GM19025 (cell line): ENCODE results near the gene ATMIN.
A peak's percentile ranks its signal among the peaks of the same experiment; 100 is the strongest.

Source experiments
- ATAC-seq: cut with Tn5 transposase; IDR thresholded peaks from one replicate; pipeline ENCODE4 v1.9.1; 2021; ENCODE audit warnings: mild to moderate bottlenecking, low read depth, moderate library complexity; ENCODE audit not compliant: unreplicated experiment

The ATMIN gene, protein sequence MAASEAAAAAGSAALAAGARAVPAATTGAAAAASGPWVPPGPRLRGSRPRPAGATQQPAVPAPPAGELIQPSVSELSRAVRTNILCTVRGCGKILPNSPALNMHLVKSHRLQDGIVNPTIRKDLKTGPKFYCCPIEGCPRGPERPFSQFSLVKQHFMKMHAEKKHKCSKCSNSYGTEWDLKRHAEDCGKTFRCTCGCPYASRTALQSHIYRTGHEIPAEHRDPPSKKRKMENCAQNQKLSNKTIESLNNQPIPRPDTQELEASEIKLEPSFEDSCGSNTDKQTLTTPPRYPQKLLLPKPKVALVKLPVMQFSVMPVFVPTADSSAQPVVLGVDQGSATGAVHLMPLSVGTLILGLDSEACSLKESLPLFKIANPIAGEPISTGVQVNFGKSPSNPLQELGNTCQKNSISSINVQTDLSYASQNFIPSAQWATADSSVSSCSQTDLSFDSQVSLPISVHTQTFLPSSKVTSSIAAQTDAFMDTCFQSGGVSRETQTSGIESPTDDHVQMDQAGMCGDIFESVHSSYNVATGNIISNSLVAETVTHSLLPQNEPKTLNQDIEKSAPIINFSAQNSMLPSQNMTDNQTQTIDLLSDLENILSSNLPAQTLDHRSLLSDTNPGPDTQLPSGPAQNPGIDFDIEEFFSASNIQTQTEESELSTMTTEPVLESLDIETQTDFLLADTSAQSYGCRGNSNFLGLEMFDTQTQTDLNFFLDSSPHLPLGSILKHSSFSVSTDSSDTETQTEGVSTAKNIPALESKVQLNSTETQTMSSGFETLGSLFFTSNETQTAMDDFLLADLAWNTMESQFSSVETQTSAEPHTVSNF

DNA sequence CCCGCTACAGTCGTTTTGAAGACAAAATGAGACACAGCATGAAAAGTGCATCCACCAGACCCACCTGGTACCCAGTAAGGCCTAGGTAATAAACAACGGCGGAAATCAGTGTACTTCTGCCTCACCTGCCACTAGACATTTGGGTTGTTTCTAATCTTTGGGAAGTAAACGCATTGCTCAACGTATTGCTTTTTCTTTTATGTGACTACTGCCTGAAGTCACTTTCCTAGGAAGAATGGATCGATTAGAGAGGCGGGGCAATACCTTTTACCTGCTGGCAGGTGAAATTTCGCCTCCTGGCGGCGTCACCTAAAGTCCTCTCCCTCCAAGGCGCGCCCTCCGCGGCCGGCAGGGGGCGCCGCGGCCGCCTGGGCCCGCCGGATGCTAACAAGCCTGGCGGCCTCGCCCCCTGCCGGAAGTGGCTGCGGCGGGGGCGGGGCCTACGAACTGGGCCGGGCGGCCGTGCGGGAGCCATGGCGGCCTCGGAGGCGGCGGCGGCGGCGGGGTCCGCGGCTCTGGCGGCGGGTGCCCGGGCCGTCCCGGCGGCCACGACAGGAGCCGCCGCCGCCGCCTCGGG is at the start of gene ATMIN:
Gene ATMIN (plus strand): TSS at position 445 of the 577 bp plus-strand sequence. CDS start 29 bp downstream, at position 474.
- ATAC-seq, result peak; percentile 89

DNA sequence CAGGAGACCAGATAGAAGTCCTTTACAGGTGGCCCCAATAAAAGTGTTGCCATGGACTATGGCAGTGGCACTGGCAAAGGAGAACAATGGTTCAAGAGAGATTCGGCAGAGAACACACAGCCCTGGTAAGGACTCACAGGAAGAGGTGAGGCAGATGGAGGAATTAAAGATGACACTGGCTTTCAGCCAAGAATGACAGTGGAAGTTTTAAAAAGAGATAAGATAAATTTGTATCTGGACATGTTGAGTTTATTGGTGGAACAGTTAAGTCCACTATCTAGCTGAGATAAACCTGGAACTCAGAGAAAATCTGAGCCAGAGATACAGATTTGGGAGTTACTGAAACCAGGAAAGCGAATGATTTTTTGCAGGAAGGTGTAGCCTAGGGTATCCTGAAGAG is 49.1 kb upstream of the ATMIN start:
- ATAC-seq, result no peak

DNA sequence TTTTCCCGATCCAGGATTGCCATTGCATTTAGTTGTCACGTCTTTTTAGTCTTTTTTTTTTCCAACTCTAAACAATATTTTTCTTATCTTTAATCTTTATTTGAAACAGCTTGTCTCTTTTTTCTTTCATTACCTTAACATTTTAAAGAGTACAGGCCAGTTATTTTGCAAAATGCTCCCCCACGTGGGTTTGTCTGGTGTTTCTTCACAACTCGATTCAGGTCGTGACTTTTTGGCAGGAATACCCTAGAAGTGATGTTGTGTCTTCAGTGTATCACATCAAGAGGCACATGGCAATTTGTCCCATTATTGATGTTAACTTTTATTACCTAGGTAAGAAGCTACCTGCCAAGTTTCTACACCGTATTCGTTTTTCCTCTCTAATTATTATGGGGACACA is 46.9 kb upstream of the ATMIN start:
- no peak for ATAC-seq

DNA sequence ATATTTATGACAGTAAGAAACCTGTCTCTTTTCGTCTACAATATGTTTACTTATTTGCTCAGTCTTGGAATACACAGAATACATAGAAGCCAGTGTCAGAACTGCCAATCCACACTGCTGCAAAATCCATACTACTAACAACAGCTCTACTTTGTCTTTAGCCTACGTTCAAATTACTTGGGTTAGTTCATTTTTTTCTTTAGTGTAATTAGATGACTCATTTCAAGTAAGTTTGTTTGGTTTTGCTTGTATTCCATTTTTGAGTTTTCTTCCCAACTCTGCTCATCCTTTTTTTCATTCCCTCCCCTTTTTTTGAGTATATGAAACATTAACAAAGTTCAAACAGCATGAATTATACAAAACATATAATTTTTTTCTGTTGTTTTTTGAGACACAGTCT is 45.8 kb upstream of the ATMIN start:
- no peak for ATAC-seq

DNA sequence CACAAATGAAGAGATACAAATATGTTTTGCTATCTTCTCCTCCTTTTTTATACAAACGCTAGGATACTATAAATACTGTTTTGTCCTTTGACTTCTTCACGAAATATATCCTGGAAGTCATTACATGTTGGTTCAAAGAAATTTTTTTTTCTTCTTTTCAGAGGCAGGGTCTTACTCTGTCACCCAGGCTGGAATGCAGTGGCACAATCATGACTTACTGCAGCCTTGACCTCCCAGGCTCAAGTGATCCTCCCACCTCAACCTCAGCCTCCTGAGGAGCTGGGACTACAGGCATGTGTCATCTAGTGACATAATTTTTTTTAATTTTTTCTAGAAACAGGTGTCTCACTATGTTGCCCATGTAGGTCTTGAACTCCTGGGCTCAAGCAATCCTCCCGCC is 45.1 kb upstream of the ATMIN start:
- ATAC-seq, result no peak

DNA sequence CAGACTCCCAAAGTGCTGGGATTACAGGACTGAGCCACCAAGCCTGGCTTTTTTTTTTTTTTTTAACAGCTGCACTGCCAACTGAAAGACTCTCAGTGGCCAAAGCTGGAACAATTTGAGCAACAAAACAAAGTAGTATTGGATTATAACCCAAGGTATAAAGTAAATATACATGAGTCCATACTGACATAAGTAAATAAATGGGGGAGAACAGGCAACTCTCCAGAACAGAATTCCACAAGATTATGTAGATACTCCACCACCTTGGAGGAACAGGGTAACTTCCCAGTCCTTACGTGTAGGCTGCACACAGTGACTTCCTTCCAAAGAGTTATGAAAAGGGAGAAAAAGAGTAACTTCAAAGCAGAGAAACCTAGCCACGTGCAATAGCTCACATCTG is 44.7 kb upstream of the ATMIN start:
- no peak for ATAC-seq

DNA sequence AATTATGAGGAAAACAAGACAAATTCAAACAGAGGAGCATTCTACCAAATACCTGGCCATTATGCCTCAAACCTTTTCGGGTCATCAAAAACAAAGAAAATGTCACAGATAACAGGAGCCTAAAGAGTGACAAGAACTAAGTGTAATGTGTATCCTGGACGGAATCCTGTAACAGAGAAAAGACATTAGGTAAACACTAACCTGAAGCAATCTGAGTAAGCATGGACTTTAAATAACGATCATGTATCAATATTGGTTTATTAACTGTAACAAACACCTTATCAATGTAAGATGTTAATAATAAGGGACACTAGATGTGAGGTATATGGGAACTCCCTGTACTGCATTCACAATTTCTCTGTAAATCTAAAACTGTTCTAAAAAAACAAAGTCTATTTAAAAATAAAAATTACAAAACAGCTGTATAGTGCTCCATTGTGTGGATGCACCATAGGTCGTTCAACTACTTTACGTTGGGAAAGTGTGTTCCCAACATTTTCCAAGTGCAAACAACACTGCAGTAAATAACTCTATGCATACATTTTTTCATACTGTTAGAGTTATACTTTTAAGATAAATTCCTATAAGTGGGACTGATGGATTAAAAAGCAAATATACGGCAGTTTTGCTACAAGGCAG is 43.7 kb upstream of the ATMIN start:
- no peak for ATAC-seq

DNA sequence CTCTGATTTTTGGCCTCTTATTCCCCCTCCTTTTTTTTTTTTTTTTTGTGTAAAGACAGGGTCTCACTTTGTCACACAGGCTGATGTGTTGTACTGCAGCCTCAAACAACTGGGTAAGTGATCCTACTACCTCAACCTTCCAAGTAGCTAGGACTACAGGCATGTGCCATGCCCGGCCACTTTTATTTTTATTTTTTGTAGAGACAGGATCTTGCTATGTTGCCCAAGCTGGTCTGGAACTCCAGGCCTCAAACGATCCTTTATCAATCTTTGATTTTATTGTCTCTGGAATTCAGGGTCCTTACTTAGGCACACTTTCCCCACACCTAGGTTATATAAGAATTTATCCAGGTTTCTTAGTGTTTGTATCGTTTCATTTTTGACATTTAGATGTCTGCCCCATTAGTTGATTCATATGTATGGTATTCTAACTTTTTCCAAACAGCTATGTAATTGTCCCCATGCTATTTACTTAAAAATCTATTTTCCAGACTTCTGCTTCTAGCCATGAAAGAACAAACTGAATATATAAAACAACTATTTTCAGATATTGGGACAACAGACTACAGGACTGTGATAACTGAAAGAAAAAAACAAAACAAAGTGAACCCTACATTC is 42.9 kb upstream of the ATMIN start:
- no peak for ATAC-seq

DNA sequence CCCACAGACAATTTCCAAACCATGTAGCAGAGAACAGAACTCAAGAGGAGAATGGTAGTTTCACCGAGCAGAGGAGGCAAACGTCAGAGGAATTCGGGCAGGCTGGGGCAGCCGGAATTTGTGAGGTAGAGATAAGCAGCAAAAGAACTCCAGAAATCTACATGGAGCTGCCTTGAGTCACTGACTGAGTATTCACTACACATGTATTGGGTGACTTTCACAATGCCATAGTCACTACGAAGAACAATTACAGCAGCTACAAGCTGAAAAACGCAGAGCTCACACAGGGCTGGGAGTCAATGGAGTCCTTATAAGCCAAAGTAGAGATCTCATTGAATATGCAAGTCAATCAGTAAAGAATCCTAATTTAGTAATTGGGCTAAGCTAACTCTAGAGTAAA is 42.3 kb upstream of the ATMIN start:
- no peak for ATAC-seq

DNA sequence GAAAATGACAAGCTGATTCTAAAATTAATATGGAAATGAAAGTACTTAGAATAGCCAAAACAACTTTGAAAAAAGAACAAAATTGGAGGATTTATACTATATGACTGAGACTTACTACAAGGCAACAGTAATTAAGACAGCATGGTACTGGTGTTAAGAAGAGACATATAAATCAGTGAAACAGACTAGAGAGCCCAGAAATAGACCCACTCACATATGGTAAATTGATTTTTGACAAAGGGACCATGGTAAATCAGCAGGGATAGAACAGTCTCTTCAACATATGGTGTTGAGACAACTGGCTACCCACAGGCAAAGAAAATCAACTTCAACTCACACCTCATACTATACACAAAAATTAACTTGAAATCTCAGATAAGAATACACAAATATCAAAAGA is 41.8 kb upstream of the ATMIN start:
- no peak for ATAC-seq

DNA sequence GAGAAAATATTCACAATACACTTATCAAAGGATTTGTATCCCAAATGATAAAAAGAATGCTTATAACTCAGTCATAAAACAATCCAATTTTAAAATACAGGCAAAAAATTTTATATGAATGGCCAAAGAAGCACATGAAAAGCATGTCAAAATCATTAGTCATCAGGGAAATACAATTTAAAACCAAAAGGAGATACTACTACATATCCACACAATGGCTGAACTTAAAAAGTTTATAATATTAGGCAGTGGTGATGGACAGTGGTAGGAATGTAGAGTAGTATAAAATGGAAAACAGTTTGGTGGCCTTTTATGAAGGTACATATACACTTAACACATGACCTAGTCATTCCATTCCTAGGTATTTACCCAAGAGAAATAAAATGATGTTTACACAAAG is 41.2 kb upstream of the ATMIN start:
- ATAC-seq, result no peak

DNA sequence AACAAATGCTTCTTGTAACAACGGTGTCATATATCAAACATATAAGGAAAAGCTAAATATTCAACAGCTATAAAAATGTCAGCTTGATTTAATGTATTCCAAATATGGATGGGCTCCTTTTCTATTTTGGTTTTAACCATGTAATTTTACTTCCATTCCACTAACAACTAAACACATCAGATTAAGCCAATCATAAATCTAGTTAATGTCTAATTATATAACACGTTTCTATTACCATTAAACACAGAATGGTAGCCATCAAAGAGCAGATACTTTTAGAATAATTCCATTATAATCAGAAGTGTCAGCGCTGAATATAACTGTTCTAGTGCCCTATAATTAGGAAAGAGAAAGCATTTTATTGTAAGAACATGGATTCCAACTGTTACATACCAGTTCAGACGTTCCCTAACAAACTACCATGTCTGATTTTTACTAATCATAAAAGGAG is 38.9 kb upstream of the ATMIN start:
- ATAC-seq, result peak; percentile 11

DNA sequence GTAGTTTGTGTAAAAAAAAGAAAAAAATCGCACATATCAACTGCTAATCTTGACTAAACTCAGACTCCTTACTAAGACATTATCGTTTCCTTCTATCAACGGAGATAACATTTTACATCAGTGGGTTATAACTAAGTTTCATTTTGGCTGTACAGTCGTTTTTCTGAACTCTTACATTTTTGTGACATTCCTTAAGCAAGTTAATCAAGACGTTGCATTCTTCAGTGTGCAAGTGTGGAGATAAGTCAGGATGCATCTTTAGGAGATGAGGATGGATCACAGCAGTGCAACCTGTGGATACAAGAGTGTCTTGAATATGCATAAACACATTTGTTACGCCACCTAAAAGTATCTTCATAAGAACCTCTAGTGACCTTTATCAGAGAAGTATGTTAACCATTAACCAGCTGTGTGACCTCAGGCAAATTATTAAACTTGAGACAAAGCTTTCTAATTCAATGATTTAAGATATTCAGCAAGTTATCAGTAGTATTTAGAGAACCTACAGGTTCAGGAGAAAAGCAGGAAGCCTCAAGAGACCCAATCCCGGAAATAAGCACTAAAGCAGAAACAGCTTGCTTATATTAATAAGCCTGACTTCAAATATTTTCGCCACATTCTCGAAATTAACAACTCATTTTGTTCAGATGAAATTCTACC is 38.4 kb upstream of the ATMIN start:
- peak; percentile 65 for ATAC-seq

DNA sequence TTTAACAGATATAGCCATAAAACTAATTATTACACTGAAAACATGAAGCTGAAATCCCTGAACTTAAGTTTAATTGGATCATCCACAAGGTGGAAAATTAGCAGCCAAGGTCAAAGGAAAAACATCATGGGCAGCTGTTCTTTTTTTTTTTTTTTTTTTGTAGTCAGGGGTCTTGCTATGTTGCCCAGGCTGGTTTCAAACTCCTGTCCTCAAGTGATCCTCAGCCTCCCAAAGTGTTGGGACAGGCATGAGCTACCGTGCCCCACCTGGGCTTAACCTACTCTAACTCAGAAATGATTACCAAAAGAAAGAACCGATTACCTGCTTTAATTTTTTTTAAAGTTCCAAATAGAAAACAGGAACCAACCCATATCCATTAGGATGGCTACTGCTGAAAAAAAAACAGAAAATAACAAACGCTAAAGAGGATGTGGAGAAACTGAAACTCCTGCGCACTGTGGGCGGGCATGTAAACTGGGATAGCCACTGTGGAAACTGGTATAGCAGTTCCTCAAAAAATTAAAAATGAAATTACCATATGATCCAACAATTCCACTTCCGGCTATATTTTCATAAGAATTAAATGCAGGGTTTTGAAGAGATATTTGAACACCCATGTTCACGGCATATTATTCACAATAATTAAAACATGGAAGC is 37.5 kb upstream of the ATMIN start:
- ATAC-seq, result no peak

DNA sequence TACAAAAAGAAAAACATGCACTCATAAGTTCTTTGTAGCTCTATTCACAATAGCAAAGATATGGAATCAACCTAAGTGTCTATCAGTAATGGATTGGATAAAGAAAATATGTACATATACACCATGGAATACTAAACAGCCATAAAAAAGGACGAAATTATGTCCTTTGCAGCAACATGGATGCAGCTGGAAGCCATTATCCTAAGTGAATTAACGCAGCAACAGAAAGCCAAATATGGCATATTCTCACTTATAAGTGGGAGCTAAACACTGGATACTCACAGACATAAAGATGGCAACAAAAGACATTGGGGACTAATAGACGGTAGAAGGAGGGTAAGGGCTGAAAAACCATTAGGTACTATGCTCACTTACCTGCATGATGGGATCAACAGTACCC is 34.8 kb upstream of the ATMIN start:
- ATAC-seq, result no peak

DNA sequence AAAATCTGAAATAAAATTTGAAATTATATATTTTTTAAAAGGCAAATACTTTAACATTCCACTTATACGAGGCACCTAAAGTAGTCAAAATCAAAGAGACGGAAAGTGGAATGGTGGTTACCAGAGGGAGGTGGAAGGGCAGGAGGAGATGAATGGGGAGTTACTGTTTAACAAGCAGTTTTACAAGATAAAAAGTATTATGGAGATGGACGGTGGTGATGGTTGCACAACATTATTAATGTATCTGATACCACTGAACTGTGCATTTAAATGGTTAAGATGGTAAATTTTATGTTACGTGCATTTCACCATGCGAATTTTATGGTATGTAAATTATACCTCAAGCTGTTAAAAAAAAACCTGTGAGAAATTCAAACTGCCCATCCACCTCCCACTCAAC is 34.3 kb upstream of the ATMIN start:
- ATAC-seq, result no peak

DNA sequence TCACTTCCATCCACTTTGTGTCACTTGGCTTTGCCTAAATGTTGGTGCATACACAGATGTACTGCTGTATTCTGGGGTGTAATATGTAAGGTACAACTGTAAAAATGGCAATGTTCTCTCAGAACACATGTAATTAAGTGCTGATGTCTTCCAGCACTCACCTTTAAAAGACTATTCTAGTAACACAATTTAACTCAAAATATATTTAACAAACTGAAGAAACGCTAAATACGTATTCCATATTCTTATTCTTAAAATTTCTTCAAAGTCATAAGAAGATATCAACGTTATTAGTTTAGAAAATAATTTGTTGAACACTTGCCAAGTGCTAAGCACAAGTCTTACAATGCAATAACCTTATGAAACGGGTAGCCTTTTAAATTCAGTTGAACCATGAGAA is 32.6 kb upstream of the ATMIN start:
- no peak for ATAC-seq

DNA sequence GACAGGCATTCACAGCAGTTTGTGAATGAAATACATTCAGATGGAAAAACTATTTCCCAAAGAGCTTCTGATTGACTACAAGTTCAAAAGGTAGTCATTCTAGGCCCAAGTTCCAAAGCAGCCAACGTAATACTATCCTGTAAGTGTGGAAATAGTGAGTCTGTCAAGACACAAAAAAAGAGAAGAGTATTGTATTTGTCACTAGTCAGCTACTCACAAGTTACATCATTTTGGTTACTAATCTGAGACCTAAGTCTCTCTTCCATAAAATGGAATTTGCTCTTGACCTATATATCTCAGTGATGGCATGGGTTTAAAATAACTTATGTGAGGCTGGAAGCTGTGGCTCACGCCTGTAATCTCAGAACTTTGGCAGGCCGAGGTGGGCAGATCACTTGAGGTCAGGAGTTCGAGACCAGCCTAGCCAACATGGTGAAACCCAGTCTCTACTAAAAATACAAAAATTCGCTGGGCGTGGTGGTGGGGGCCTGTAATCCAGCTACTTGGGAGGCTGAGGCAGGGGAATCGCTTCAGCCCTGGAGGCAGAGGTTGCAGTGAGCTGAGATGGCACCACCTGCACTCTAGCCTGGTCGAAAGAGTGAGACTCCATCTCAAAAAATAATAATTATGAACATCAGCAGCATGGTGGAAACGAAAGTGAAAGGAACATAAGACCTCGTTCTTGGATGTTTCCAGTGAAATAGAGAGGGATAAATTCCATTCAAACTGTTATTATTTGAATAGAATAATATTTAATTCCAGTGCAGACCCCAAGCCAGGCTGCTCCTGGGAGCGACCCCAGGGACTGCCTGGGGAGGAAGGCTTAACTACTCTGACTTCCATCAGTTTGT is 31.8 kb upstream of the ATMIN start:
- ATAC-seq, result no peak
